Measurements from ENCODE around the gene WWOX. TPM values are rescaled to one million over a fixed set of nuclear protein-coding genes. Genes with fewer than 3 reads are reported as not detected.

Gene WWOX
- total RNA-seq, 4 donors from 2014 or later: 76.8 to 102 (median 83.6) TPM

DNA sequence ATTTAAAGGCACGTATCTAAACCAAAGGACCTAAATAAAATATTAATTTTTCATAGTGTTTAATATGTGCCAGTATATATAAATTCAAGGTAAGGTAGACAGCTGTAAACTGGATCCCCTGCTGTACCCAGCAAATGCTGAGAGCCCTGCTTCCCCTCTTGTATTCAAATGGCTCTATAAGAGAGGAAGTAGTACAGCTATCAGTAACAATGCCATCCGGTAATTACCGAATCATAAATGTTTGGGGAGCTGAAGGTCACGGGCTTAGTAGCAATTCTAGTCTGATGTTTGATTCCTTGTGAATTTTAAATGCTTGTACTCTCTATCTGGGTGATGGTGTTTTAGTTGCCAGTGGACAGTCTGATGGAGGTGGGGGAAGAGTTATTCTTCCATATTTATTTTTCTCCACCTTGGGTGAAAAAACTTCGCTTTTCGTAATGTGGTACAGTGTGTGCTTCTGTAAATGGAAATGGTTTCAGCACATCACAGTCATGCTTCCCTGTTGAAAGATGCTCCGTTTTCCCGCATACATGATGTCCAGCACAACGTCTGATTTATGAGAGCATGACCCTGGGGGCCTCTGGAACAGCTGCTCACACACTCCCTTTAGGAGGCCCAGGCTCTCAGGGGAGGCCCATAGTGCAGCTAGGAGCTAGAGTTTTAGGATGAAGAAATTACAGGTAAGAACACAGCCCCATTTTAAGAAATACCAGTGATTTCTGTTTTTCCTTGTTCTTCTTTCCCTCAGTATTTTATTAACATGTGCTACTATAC lies 423.9 kb downstream of the WWOX start:
- Histone ChIP-seq H3K4me1 (no peaks in the 10 kb centered on the region), H3K36me3 (no peaks in the 10 kb centered on the region), H3K27ac (no peak overlapping the region), H3K4me3 (no peak overlapping the region), H3K27me3 (no peaks in the 10 kb centered on the region), H3K9me3 (no peaks in the 10 kb centered on the region)
- 73 to 75% methylated on average over 9 of the region's 9 CpGs for WGBS, 2 donors
- no peak for DNase-seq (ENCODE audit: low spot score in 2 of 2)
- TF ChIP-seq EP300 (IDR thresholded peaks at IDR 0.05) (no peak), POLR2A (IDR thresholded peaks at IDR 0.05) (no peak)
- TF ChIP-seq, protein P1, sequence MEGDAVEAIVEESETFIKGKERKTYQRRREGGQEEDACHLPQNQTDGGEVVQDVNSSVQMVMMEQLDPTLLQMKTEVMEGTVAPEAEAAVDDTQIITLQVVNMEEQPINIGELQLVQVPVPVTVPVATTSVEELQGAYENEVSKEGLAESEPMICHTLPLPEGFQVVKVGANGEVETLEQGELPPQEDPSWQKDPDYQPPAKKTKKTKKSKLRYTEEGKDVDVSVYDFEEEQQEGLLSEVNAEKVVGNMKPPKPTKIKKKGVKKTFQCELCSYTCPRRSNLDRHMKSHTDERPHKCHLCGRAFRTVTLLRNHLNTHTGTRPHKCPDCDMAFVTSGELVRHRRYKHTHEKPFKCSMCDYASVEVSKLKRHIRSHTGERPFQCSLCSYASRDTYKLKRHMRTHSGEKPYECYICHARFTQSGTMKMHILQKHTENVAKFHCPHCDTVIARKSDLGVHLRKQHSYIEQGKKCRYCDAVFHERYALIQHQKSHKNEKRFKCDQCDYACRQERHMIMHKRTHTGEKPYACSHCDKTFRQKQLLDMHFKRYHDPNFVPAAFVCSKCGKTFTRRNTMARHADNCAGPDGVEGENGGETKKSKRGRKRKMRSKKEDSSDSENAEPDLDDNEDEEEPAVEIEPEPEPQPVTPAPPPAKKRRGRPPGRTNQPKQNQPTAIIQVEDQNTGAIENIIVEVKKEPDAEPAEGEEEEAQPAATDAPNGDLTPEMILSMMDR (IDR thresholded peaks at IDR 0.05): no peak

DNA sequence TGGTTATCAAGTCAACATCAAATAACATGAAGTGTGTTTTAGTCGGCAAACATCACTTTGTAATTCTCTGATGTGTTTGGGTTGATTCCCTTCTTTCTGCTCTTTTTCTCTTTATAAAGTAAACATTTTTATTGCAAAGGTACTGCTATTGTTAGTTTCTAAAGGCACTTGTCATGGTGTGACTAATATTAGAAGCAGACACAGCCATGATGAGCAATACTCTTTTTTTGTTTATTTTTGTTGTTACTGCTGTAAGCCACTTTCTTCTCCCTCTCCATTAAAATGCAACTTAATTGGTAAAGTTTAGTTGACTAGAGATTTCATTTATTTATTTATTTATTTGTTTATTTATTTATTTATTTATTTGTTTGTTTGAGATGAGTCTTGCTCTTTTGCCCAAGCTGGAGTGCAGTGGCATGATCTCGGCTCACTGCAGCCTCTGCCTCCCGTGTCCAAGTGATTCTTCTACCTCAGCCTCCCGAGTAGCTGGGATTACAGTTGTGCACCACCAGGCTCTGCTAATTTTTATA lies 424.7 kb downstream of the WWOX start:
- H3K4me1 ChIP-seq: no peaks in the 10 kb centered on the region
- H3K27ac ChIP-seq: no peak overlapping the region
- H3K4me3 ChIP-seq: no peak overlapping the region
- no peaks in the 10 kb centered on the region for H3K27me3 ChIP-seq
- WGBS, 2 donors: 94 to 98% methylated on average over 4 of the region's 4 CpGs
- TF ChIP-seq EP300 (IDR thresholded peaks at IDR 0.05) (no peak), POLR2A (IDR thresholded peaks at IDR 0.05) (no peak)
- TF ChIP-seq, protein P1 (IDR thresholded peaks at IDR 0.05): no peak
- H3K9me3 ChIP-seq: no peaks in the 10 kb centered on the region
- no peak for DNase-seq (ENCODE audit: low spot score in 2 of 2)
- H3K36me3 ChIP-seq: no peaks in the 10 kb centered on the region

DNA sequence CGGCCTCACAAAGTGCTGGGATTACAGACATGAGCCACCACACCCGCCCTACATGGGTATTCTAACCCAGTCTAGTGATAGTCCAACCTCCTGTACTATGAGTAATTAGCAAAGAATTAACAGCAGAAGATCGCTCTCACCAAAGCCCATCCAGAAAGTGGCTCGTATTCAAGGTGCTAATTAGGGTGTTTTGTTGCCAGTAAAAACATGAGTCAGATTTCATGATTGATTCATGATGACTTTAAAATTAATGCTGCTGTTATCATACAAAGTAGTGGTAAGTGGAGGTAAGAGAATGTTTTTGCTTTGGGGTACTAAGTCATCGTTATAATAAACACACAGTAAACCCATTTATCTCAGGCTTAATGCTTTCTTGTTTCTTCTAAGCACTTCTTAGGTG lies 428.8 kb downstream of the WWOX start:
- TF ChIP-seq POLR2A (IDR thresholded peaks at IDR 0.05) (no peak), EP300 (IDR thresholded peaks at IDR 0.05) (no peak)
- TF ChIP-seq, protein P1 (IDR thresholded peaks at IDR 0.05): no peak
- Histone ChIP-seq H3K36me3 (no peaks in the 10 kb centered on the region), H3K9me3 (no peaks in the 10 kb centered on the region), H3K27ac (no peak overlapping the region), H3K27me3 (no peaks in the 10 kb centered on the region), H3K4me3 (no peak overlapping the region), H3K4me1 (no peaks in the 10 kb centered on the region)
- WGBS, 2 donors: 80 to 88% methylated on average over 5 of the region's 5 CpGs
- no peak for DNase-seq (ENCODE audit: low spot score in 2 of 2)

DNA sequence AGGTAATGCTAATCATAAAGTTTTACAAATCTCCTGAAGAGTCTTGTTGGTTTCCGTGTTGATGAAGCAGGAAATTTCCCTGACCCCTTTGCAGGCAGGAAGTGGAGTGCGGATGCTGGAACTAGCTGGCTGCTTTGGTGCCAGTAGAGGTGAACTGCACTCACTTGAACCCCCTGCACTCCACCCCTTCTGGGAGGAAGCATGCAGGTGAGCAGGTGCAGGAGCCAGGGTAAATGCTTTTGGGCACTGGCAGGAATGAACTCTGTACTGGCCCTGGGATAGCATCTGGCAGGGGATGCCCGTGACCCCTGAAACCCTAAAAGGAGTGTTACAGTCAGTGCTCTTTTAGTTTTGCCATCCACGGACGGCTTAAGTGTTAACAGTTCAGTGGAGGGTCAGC lies 430.4 kb downstream of the WWOX start:
- TF ChIP-seq EP300 (IDR thresholded peaks at IDR 0.05) (no peak), POLR2A (IDR thresholded peaks at IDR 0.05) (no peak)
- TF ChIP-seq, protein P1 (IDR thresholded peaks at IDR 0.05): no peak
- Histone ChIP-seq H3K27ac (no peak overlapping the region), H3K36me3 (no peaks in the 10 kb centered on the region), H3K9me3 (no peaks in the 10 kb centered on the region), H3K4me3 (no peak overlapping the region), H3K27me3 (no peaks in the 10 kb centered on the region), H3K4me1 (no peaks in the 10 kb centered on the region)
- DNase-seq (ENCODE audit: low spot score in 2 of 2): no peak
- 83 to 92% methylated on average over 5 of the region's 5 CpGs for WGBS, 2 donors

DNA sequence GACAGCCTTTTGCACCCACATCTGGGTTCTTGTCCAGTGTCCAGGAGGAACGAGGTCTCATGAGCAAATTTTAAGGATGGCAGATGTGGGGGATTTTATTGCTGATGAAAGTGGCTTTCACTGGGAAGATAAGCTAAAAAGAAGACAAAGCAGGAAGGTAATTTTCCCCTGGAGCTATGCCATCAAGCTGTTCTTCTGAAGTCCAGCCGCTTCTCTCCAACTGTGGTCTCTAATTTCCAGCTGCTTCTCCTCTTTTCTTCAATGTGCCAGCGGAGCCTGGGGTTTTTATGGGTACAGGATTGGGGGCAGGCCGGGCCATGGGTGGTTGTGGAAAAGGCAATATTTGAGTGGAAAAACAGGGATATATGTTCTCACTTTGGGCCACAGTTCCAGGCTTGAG lies 430.8 kb downstream of the WWOX start:
- Histone ChIP-seq H3K27ac (no peak overlapping the region), H3K4me3 (no peak overlapping the region), H3K4me1 (no peaks in the 10 kb centered on the region), H3K9me3 (no peaks in the 10 kb centered on the region), H3K36me3 (no peaks in the 10 kb centered on the region), H3K27me3 (no peaks in the 10 kb centered on the region)
- TF ChIP-seq, protein P1 (IDR thresholded peaks at IDR 0.05): no peak
- TF ChIP-seq POLR2A (IDR thresholded peaks at IDR 0.05) (no peak), EP300 (IDR thresholded peaks at IDR 0.05) (no peak)
- 69 to 70% methylated on average over 4 of the region's 4 CpGs for WGBS, 2 donors
- DNase-seq (ENCODE audit: low spot score in 2 of 2): no peak
